Neural progenitor cell (in vitro differentiated cells): ENCODE data around the gene DDRGK1. TPM values are rescaled to one million over a fixed set of nuclear protein-coding genes. Genes with fewer than 3 reads are reported as not detected.
"Not testable (repeated sequence)": the region's sequence is repeated elsewhere in the genome, so short reads cannot be mapped to it uniquely, and the experiment has no call there.

ENCODE experiments used
- DNase-seq: peaks from one replicate; pipeline ENCODE4 v3.0.0-alpha.2; 2016; ENCODE audit warnings: low spot score
- H2AFZ ChIP-seq: fragments of 200-600 bp; sonication (generic); replicated peaks from 2 replicates; pipeline ENCODE4 v1.6.1; 2016; ENCODE audit warnings: antibody characterized with exemption
- H3F3A ChIP-seq: fragments of 200-600 bp; sonication (generic); 2 replicates; pipeline ENCODE4 v1.6.1; 2016; ENCODE audit warnings: antibody characterized with exemption, low read depth
- H3K27ac ChIP-seq: fragments of 200-600 bp; sonication (generic); 2 replicates; pipeline ENCODE4 v1.5.1; 2016; ENCODE audit warnings: mild to moderate bottlenecking
- H3K27me3 ChIP-seq: fragments of 200-600 bp; sonication (generic); 2 replicates; pipeline ENCODE4 v1.6.1; 2016; ENCODE audit warnings: mild to moderate bottlenecking, moderate library complexity
- H3K36me3 ChIP-seq: fragments of 200-600 bp; sonication (generic); 2 replicates; pipeline ENCODE4 v1.5.1; 2016
- H3K4me1 ChIP-seq: fragments of 200-600 bp; sonication (generic); 2 replicates; pipeline ENCODE4 v1.6.1; 2016; ENCODE audit warnings: mixed run types
- H3K4me2 ChIP-seq: fragments of 200-600 bp; sonication (generic); 2 replicates; pipeline ENCODE4 v1.6.1; 2016
- H3K4me3 ChIP-seq: fragments of 200-600 bp; sonication (generic); 2 replicates; pipeline ENCODE4 v1.5.1; 2016
- H3K79me2 ChIP-seq: fragments of 200-600 bp; sonication (generic); 2 replicates; pipeline ENCODE4 v1.6.1; 2016; ENCODE audit warnings: low read depth
- H3K9ac ChIP-seq: fragments of 200-600 bp; sonication (generic); 2 replicates; pipeline ENCODE4 v1.6.1; 2016
- H3K9me3 ChIP-seq: fragments of 200-600 bp; sonication (generic); 2 replicates; pipeline ENCODE4 v1.5.1; 2016; ENCODE audit warnings: low read depth
- H4K20me1 ChIP-seq: fragments of 200-600 bp; sonication (generic); 2 replicates; pipeline ENCODE4 v1.6.1; 2016; ENCODE audit warnings: low read depth
- H3K27ac Mint-ChIP-seq: 3 replicates; pipeline ENCODE4 v1.8.0; 2021; ENCODE audit warnings: mixed read lengths
- H3K27me3 Mint-ChIP-seq: 2 replicates; pipeline ENCODE4 v1.8.0; 2022; ENCODE audit warnings: low read depth, mild to moderate bottlenecking, inconsistent platforms, moderate library complexity, mixed read lengths; ENCODE audit not compliant: insufficient read depth
- H3K36me3 Mint-ChIP-seq: 3 replicates; pipeline ENCODE4 v1.8.0; 2021; ENCODE audit warnings: mixed read lengths
- H3K4me1 Mint-ChIP-seq: 3 replicates; pipeline ENCODE4 v1.8.0; 2021; ENCODE audit warnings: mixed read lengths
- H3K4me3 Mint-ChIP-seq: 3 replicates; pipeline ENCODE4 v1.8.0; 2021; ENCODE audit warnings: mild to moderate bottlenecking, moderate library complexity, mixed read lengths
- H3K9me3 Mint-ChIP-seq: 3 replicates; pipeline ENCODE4 v1.8.0; 2020; ENCODE audit warnings: mixed read lengths
- EZH2 ChIP-seq: fragments of 200-600 bp; sonication (generic); IDR thresholded peaks from 2 replicates; pipeline ENCODE4 v1.6.1; 2017; ENCODE audit warnings: antibody characterized with exemption, mild to moderate bottlenecking, moderate library complexity
- EZH2phosphoT487 ChIP-seq: fragments of 200-600 bp; sonication (generic); IDR thresholded peaks from 2 replicates; pipeline ENCODE4 v1.6.1; 2017; ENCODE audit warnings: antibody characterized with exemption
- total RNA-seq: library from RNA; depleted of rRNA; stranded (reverse); fragments of >200 nt; gene quantifications from 2 replicates; pipeline ENCODE4 v1.2.3, GENCODE V29; 2015; ENCODE audit warnings: low replicate concordance
- TF ChIP-seq, protein P1 (sequence below): fragments of 200-600 bp; sonication (generic); IDR thresholded peaks from 2 replicates; pipeline ENCODE4 v1.5.1; 2017; ENCODE audit warnings: antibody characterized with exemption, mild to moderate bottlenecking

DDRGK1 gene
- total RNA-seq, 1 donor from 2014 or later: 27.9 TPM

DNA sequence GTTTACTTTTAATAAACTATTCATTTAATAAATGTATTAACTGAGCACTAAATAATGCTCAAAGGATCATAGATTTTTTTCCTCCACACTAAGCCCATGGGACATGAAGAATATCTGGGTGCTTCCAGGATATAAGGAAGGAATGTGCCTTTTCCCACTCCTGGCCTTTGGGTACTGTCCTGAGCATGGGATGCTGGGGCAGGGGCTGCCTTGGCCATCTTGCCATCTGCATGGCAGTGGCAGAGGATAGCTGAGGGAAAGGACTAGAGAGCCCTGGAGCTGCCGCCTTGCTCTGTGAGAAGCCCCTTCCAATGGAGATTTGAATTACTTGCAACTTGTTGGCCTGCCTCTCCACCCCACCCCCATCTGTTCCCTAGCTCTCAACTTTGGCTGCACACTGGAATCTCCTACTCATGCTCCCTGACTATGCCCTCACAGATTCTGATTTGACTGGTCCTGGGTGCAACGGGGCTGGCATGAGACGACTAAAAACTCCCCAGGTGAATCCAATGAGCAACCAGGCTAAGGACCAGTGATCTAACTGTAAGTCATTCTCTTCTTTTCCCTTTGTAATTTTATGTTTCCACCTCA is 15.6 kb downstream of the DDRGK1 start:
- Histone ChIP-seq H4K20me1 (no peaks in the 10 kb centered on the region), H3K9ac (no peak overlapping the region), H3K4me1 (no peaks in the 10 kb centered on the region), H2AFZ (no peak overlapping the region), H3K4me2 (no peak overlapping the region), H3K79me2 (no peaks in the 10 kb centered on the region), H3F3A (peaks cover 6% of the 10 kb centered on the region), H3K27me3 (no peaks in the 10 kb centered on the region), H3K27ac (no peak overlapping the region), H3K9me3 (no peaks in the 10 kb centered on the region), H3K36me3 (no peaks in the 10 kb centered on the region), H3K4me3 (no peak overlapping the region)
- H3K36me3 Mint-ChIP-seq: peaks cover 20% of the 10 kb centered on the region
- no peaks in the 10 kb centered on the region for H3K9me3 Mint-ChIP-seq
- H3K4me1 Mint-ChIP-seq: no peaks in the 10 kb centered on the region
- no peak overlapping the region for H3K4me3 Mint-ChIP-seq
- H3K27ac Mint-ChIP-seq: no peak overlapping the region
- TF ChIP-seq, protein P1, sequence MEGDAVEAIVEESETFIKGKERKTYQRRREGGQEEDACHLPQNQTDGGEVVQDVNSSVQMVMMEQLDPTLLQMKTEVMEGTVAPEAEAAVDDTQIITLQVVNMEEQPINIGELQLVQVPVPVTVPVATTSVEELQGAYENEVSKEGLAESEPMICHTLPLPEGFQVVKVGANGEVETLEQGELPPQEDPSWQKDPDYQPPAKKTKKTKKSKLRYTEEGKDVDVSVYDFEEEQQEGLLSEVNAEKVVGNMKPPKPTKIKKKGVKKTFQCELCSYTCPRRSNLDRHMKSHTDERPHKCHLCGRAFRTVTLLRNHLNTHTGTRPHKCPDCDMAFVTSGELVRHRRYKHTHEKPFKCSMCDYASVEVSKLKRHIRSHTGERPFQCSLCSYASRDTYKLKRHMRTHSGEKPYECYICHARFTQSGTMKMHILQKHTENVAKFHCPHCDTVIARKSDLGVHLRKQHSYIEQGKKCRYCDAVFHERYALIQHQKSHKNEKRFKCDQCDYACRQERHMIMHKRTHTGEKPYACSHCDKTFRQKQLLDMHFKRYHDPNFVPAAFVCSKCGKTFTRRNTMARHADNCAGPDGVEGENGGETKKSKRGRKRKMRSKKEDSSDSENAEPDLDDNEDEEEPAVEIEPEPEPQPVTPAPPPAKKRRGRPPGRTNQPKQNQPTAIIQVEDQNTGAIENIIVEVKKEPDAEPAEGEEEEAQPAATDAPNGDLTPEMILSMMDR: no peak
- TF ChIP-seq EZH2phosphoT487: no peak
- no peak for TF ChIP-seq EZH2
- no peak for DNase-seq
- peaks cover 2% of the 10 kb centered on the region for H3K27me3 Mint-ChIP-seq

DNA sequence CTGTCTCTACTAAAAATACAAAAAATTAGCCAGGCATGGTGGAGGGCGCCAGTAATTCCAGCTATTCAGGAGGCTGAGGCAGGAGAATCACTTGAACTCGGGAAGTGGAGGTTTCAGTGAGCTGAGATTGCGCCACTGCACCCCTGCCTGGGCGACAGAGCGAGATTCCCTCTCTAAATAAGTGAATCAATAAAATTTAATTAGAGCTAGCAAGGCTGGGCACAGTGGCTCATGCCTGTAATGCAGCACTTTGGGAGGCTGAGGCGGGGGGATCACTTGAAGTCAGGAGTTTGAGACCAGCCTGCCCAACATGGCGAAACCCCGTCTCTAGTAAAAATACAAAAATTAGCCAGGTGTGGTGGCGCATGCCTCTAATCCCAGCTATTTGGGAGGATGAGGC is 16.6 kb downstream of the DDRGK1 start:
- not testable (repeated sequence) for H3K4me3 ChIP-seq, H3K4me1 Mint-ChIP-seq, H4K20me1 ChIP-seq, H3K4me1 ChIP-seq, H3F3A ChIP-seq, H3K79me2 ChIP-seq, H3K27ac ChIP-seq, H3K9me3 ChIP-seq, H3K4me3 Mint-ChIP-seq, H3K27me3 Mint-ChIP-seq, H3K27ac Mint-ChIP-seq, H3K36me3 ChIP-seq, H3K27me3 ChIP-seq, H3K9me3 Mint-ChIP-seq, H3K4me2 ChIP-seq, H3K9ac ChIP-seq, H2AFZ ChIP-seq, DNase-seq
- H3K36me3 Mint-ChIP-seq: peaks cover 20% of the 10 kb centered on the region

DNA sequence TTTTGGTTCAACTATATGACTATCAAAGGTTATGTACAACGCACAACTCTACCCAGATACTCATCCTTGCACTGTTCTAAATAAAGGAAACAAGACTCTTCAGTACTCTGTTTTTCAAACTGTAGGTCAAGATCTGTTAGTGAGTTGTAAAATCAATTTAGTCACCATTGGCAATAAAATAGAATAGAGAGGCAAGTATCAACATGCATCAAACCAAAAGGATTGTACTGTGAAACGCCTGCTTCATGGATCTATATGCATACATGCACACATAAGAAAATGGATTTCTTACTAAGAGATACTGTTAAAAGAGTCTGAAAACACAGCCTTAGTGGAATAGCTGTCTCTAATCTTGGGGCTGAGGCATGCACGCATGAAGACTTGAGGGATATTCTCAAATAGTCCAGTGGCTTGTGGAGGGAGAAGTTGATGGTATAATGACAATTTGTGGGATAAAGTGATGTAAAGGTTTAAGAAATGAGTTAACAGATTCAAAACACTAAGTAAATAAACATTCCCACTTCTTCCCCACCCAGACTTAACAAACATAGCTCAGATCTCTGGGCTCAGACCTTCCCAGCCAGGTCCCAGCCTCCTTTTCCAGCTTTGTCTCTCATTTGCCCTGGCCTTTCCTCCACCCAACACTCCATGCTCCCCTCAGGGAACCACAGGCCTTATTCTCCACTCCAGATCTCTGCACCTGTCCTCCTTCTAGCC is 20.4 kb downstream of the DDRGK1 start:
- H3F3A ChIP-seq: peaks cover 9% of the 10 kb centered on the region
- no peaks in the 10 kb centered on the region for H3K4me1 ChIP-seq
- no peak overlapping the region for H3K27ac ChIP-seq
- H3K4me2 ChIP-seq: no peak overlapping the region
- H3K9me3 ChIP-seq: no peaks in the 10 kb centered on the region
- no peaks in the 10 kb centered on the region for H3K36me3 ChIP-seq
- H3K4me1 Mint-ChIP-seq: no peaks in the 10 kb centered on the region
- no peaks in the 10 kb centered on the region for H3K27me3 Mint-ChIP-seq
- H3K4me3 ChIP-seq: no peak overlapping the region
- no peak overlapping the region for H3K4me3 Mint-ChIP-seq
- no peak overlapping the region for H2AFZ ChIP-seq
- DNase-seq: no peak
- no peaks in the 10 kb centered on the region for H3K27me3 ChIP-seq
- H3K9me3 Mint-ChIP-seq: no peaks in the 10 kb centered on the region
- no peak for TF ChIP-seq EZH2
- no peak for TF ChIP-seq EZH2phosphoT487
- TF ChIP-seq, protein P1: no peak
- H3K9ac ChIP-seq: no peak overlapping the region
- no peaks in the 10 kb centered on the region for H3K79me2 ChIP-seq
- no peaks in the 10 kb centered on the region for H3K36me3 Mint-ChIP-seq
- no peak overlapping the region for H3K27ac Mint-ChIP-seq
- no peaks in the 10 kb centered on the region for H4K20me1 ChIP-seq

DNA sequence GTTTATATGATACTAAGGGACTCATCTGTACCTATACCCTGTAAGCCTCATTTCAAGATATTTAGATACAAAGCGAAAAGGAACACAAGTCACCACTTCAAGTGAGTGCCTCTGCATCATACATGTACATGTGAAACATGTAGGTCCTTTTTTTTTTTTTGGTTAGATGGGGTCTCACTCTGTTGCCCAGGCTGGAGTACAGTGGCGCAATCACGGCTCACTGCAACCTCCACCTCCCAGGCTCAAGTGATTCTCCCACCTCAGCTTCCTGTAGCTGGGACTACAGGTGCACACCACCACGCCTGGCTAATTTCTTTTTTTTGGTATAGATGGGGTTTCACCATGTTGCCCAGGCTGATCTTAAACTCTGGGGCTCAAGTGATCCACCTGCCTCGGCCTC is 22.1 kb downstream of the DDRGK1 start:
- not testable (repeated sequence) for H3K4me2 ChIP-seq, H3K36me3 Mint-ChIP-seq, DNase-seq, H3K79me2 ChIP-seq, H3K9me3 ChIP-seq, H3K36me3 ChIP-seq, H4K20me1 ChIP-seq, H3K4me1 ChIP-seq, H3K4me3 ChIP-seq, H3K27ac Mint-ChIP-seq, H3K27ac ChIP-seq, H3K9ac ChIP-seq, H3K4me1 Mint-ChIP-seq, H3K9me3 Mint-ChIP-seq, H3K27me3 ChIP-seq, H3K27me3 Mint-ChIP-seq, H2AFZ ChIP-seq, H3K4me3 Mint-ChIP-seq
- H3F3A ChIP-seq: peaks cover 12% of the 10 kb centered on the region
